ENCODE results near the gene PLXNA3. TPM values are rescaled to one million over a fixed set of nuclear protein-coding genes. Genes with fewer than 3 reads are reported as not detected.
A peak's percentile ranks its signal among the peaks of the same experiment; 100 is the strongest.

Gene PLXNA3
- 10 to 100 TPM; 54.4 to 79.2 (median 63.2) TPM for polyA plus RNA-seq (ENCODE audit: insufficient read depth in 1 of 5, insufficient read length in 5 of 5, low replicate concordance in 1 of 5)
- long read RNA-seq, donor 1, partial matches to known transcripts: 206 of 219 reads
- long read RNA-seq, donor 1, other reads (novel, unspliced or antisense): 11 of 219 reads
- long read RNA-seq, donor 2, partial matches to known transcripts: 0 of 1 reads
- long read RNA-seq, donor 2, other reads (novel, unspliced or antisense): 0 of 1 reads
- long read RNA-seq, donor 3, partial matches to known transcripts: 26 of 138 reads
- long read RNA-seq, donor 3, other reads (novel, unspliced or antisense): 111 of 138 reads
- long read RNA-seq, donor 4, partial matches to known transcripts: 115 of 117 reads
- long read RNA-seq, donor 4, other reads (novel, unspliced or antisense): 0 of 117 reads
- long read RNA-seq, donor 5, partial matches to known transcripts: 19 of 20 reads
- long read RNA-seq, donor 5, other reads (novel, unspliced or antisense): 0 of 20 reads
- long read RNA-seq, donor 6, partial matches to known transcripts: 182 of 193 reads
- long read RNA-seq, donor 6, other reads (novel, unspliced or antisense): 10 of 193 reads
- long read RNA-seq, donor 7, transcript PLXNA3-206 (2 exons, 604 nt): major isoform, 7 of 35 reads
- long read RNA-seq, donor 7, partial matches to known transcripts: 28 of 35 reads
- long read RNA-seq, donor 7, other reads (novel, unspliced or antisense): 0 of 35 reads
- long read RNA-seq, donor 8, partial matches to known transcripts: 0 of 1 reads
- long read RNA-seq, donor 8, other reads (novel, unspliced or antisense): 0 of 1 reads

DNA sequence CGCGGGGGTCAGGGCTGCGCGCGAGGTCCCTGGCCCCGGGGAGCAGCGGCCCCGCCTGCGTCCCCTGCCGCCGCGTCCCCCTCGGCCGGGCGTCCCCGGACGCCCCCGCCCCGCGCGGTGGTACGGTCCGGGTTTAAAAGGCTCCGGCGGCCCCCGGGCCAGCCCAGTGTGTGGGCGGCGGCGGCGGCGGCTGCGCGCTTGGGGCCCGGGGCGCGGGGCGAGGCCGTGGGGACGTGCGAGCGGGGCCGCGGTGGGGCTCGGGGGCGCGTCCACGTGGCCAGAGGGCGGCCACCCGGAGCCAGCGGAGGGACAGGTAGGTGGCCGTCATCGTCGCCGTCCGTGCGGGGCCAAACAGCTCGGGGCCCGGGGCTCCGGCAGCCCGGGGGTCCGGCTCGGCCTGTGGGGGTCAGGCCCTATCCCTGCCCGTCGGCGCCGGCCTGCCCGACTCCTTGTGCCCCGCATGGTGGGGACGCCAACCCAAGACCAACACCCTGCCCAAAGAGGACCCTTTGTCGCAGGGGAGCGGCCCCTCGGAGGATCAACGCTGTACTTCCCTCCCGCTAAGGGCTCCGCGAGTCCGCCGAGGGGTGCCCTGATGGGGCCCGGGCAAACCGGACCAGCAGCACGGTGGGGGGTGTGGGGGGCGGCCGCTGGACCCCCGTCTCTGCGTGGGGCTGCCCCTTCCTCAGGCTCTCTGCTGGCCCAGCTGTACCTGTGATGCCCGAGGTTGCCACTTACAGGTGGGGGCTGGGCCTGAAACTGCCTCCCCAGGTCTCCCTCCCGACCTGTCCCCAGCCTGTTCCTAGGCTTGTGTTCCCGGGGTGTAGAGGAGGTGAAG lies at the start of gene PLXNA3:
Gene PLXNA3, plus strand, starts transcription at position 166 of the 838 bp plus-strand sequence. CDS start 1,903 bp downstream, outside the sequence.
- peak in 1 of 2 donors; percentile 32 for DNase-seq

GRCh38 chrX:154408659-154409221 lies 49.3 kb upstream of the PLXNA3 start:
- no peak for DNase-seq

DNA sequence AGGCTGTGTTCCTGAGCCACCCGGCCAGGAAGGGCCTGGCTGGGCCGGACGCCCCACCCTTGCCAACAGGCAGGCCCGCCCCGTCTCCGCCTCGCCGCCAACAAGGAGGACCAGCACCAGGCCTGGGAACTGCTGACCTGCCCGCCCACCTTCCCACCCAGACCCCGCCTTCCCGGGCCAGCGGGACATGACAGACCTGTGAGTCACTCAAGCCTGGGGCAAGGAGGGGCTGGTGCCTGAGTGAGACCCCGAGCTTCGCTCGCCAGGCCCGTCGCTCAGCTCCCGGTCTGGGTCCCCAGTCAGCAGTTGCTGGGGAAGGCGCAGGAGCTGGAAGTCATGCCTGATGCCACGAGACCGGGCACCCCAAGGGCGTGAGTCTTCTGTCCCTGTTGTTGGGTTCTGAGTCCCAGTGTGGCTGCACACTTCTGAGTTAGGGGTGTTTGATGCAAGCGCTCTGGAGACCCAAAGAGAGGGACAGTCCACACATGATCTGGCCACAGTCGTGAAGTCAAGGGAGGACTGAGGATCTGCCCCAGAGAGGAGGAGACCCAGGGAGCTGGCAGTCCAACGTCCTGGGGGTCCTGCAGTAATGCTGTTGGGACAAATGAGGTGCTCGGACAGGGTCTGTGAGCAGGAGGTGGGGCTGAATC lies 48.7 kb upstream of the PLXNA3 start, which contains the start of gene DNASE1L1:
Gene DNASE1L1, minus strand, starts transcription at position 33 of the 650 bp plus-strand sequence. CDS start 3,686 bp downstream, outside the sequence.
- no peak for DNase-seq

- peak; percentile 36 to 50 for DNase-seq
Observed at GRCh38 chrX:154411981-154412340, 46.1 kb upstream of the PLXNA3 start.

- DNase-seq: no peak
Observed at GRCh38 chrX:154412468-154412867, 45.6 kb upstream of the PLXNA3 start.

DNA sequence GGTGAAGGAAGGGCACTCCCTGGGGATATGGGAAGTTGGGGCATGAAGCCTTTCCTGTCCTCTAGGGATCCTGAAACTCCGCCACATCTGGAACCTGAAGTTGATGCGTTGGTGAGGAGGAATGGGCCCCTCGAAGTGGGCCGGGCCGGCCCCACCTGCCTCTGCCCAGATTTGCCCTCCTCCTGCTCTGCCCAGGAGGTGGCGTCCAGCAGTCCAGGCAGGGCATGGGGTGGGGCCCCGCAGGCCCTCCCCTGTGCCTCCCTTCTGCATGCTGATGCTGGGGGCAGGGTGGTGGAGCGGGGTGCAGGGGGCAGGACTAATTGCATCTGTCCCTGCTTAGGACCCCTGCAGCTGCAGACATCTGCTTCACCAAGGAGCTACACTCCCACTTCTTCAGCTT lies 44.9 kb upstream of the PLXNA3 start:
- no peak for DNase-seq

DNA sequence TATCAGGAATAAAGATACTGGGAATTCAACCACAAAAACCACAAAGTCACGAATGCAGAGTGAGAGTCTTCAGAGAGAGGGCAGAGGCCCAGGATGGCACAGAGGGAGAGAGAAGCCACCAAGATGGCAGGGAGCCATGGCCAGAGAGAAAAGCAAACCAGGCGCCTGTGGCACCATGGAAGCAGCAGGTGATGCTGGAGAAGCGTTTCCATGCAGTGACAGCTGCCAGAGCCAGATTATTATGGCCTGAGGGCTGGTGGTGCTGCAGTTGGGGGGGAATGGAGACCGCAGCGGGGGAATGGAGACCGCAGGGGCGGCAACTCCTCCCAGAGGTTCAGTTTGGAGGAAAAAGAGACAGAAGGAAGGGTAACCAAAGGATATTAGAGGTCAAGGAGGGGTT lies 40.9 kb upstream of the PLXNA3 start:
- no peak for DNase-seq

- no peak for DNase-seq
Observed at GRCh38 chrX:154419189-154419588, 38.9 kb upstream of the PLXNA3 start.

GRCh38 chrX:154419688-154420401 lies 38.2 kb upstream of the PLXNA3 start:
- no peak for DNase-seq

DNA sequence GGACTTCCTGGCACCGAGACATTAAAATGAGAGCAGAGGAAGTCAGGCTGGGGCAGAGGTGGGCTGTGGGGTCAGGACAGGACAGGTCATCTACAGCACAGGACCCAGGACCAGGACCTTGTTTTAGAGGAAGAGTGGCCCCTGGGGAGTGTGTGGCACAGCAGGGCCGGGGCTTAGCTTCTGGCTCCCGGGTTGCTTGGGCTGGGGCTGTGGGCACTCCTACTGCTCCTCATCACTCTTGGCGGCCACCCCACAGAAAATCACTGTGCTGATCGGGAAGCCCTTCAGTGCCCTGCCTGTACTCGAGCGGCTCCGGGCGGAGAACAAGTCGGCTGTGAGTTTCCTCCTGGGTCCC lies 37.7 kb upstream of the PLXNA3 start:
- DNase-seq: no peak

- DNase-seq: no peak
Observed at GRCh38 chrX:154426916-154427770, 30.9 kb upstream of the PLXNA3 start.

DNA sequence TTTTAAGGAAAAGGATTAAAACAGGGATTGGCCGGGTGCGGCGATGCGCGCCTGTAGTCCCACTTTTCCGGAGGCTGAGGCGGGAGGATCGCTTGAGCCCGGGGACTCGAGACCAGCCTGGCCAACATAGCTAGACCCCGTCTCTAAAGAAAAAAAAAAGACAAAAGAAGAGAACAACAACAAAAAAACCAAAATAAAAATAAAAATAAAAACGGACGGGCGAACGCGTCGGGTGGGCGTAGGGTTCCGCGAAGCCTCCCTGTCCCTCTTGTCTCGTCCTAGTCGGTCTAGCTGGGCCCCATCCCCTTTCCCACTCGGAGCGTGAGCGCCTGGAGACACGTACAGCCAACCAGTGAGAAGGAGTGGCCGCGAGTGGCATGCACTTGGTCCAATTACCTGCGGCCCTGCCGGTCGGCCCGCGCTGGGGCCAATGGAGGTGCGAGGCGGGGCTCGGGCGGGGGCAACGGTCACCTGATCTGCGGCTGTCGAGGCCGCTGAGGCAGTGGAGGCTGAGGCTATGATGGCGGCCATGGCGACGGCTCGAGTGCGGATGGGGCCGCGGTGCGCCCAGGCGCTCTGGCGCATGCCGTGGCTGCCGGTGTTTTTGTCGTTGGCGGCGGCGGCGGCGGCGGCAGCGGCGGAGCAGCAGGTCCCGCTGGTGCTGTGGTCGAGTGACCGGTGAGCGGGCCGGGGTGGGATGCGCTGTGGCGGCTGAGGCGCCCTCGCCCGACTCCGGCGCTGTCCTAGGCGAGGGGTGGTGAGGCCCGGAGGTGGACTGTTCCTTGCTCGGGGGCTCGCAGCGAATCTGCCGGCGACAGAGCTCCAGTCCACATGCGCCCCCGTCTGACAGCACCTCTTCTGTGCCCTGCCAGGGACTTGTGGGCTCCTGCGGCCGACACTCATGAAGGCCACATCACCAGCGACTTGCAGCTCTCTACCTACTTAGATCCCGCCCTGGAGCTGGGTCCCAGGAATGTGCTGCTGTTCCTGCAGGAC lies 29.6 kb upstream of the PLXNA3 start, which contains the start of gene ATP6AP1:
Gene ATP6AP1, plus strand, starts transcription at position 502 of the 996 bp plus-strand sequence. Its CDS starts 16 bp downstream, at position 518.
- DNase-seq: peak; percentile 85 to 88

DNA sequence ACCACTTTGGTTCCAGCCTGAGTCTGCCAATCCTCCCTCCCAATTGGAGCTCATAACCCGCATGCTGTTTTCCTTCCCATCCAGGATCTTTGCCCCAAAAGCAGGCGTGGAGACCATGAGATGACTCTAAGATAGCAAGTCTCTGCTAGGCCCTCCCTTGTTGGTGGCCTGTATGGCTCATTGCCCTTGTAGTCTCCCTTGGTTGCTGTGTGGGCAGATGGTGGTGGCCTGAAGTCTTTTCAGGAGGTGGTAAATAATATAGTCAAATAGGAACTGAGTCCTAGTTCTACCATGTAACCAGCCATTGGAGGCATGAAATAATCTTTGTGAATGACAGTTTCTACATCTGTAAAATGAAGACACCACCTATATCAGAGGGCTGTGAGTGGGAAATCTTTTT lies 28.4 kb upstream of the PLXNA3 start:
- DNase-seq: no peak

- DNase-seq: no peak
Observed at GRCh38 chrX:154430479-154430878, 27.6 kb upstream of the PLXNA3 start.

- DNase-seq: no peak
Observed at GRCh38 chrX:154430916-154431315, 27.2 kb upstream of the PLXNA3 start.

DNA sequence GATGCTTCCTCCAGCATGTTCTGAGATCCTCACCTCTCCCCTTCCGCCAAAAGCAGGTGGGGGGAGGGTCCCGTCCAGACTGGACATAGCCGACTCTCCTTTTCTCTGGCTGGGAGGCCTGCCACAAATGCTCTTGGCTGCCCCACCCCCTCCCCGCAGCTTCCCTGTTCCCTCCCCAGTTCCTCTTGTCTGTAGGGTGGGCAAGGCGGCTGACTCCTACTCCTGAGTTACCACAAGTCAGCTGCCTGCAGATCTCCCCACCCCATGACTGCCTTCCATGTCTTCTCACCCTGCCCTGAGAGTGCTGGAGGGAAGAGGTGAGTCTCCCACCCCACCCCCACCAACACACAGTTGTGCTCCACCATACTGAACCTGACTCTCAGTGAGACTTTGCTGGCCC lies 26.7 kb upstream of the PLXNA3 start:
- no peak for DNase-seq

DNA sequence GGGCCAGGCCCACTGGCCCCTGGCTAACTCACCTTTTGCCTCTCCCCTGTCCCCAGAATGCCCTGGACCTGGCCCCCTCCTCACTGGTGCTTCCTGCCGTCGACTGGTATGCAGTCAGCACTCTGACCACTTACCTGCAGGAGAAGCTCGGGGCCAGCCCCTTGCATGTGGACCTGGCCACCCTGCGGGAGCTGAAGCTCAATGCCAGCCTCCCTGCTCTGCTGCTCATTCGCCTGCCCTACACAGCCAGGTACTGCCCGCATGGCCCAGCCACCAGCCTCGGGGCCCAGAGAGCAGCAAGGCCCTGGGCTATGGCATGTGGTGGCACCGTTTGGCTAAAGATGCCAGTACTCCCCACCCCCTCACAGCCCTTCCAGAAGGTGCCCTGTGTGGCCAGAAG lies 25.9 kb upstream of the PLXNA3 start:
- no peak for DNase-seq

- DNase-seq: no peak
Observed at GRCh38 chrX:154433605-154434004, 24.5 kb upstream of the PLXNA3 start.
